ENCODE results near the gene OR2M4.
"Not testable (repeated sequence)": the region's sequence is repeated elsewhere in the genome, so short reads cannot be mapped to it uniquely, and the experiment has no call there.

Gene OR2M4, protein sequence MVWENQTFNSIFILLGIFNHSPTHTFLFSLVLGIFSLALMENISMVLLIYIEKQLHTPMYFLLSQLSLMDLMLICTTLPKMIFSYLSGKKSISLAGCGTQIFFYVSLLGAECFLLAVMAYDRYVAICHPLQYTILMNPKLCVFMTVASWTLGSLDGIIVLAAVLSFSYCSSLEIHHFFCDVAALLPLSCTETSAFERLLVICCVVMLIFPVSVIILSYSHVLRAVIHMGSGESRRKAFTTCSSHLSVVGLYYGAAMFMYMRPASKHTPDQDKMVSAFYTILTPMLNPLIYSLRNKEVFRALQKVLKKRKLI

DNA sequence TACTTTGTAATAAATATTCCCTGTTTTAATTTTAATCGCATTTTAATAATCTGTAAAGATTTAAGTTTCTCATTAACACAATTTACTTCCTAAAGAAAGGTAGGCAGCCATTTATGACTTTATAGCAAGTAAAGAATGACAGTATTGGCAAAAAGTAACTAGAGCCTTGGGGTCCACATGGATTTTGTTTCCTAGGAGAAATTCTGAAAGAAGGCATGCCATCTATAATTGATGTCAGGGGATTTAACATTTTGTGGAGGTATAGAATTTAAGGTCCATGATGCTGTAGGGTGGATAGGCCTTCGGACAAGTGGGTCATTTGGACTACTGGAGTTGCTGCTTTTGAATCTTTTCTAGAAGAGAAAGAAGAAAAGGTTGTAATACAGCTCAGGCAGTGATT lies at the start of gene OR2M4:
Gene OR2M4 (plus strand): TSS at position 301 of the 400 bp plus-strand sequence. CDS start 7,512 bp downstream, outside the sequence.
- DNase-seq (ENCODE audit: low read depth), result no peak

DNA sequence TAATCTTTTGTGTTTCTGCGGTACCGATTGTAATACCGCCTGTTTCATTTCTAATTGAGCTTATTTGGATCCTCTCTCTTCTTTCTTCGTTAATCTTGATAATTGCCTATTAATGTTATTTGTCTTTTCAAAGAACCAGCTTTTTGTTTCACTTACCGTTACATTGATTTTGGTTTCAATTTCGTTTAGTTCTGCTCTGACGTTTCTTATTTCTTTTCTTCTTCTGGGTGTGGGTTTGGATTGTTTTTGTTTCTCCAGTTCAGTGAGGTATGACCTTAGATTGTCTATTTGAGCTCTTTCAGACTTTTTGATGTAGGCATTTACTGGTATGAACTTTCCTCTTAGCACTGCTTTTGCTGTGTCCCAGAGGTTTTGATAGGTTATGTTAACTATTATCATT lies 47.2 kb upstream of the OR2M4 start:
- no peak for DNase-seq (ENCODE audit: low read depth)

DNA sequence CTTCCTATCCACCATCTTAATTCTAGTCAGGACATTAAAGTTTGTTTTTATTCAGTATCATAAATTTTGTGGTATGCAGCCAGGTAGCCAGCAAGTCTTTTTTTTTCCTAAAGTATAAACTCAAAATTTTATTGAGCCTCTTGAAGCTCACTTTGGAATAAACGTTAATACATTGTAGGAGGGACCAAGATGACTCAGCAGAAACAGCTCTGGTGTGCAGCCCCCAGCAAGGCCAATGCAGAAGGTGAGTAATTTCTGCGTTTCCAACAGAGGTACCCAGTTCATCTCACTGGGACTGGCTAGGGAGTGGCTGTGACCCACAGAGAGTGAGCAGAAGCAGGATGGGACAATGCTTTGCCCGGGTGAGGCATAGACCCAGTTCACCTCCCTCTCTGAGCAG lies 43.9 kb upstream of the OR2M4 start:
- DNase-seq (ENCODE audit: low read depth), result no peak

DNA sequence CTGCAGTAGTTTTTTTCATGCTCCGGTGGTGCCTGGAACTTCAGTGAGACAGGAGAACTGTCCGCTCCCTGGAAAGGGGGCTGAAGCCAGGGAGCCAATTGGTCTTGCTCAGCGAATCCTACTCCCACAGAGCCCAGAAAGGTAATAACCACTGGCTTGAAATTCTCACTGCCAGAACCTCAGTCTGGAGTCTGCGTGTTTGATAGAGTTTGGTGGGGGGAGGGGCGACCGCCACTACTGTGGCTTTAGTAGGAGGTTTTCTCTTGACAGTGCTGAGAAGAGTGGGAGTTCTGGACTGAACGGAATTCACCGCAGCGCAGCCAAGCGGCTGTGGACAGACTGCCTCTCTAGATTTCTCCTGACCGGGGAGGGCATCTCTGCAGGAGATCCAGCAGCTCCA lies 42.2 kb upstream of the OR2M4 start:
- DNase-seq (ENCODE audit: low read depth), result no peak

DNA sequence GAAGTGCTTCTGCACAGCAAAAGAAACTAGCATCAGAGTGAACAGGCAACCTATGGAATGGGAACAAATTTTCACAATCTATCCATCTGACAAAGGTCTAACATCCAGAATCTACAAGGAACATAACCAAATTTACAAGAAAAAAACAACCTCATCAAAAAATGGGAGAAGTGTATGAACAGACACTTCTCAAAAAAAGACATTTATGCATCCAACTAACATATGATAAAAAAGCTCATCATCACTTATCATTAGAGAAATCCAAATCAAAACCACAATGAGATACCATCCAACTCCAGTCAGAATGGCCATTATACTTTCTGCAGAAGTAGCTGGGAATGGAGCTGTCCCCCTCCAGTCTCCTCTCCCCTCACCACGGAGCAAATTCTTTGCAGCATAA lies 37.1 kb upstream of the OR2M4 start:
- DNase-seq (ENCODE audit: low read depth), result no peak

DNA sequence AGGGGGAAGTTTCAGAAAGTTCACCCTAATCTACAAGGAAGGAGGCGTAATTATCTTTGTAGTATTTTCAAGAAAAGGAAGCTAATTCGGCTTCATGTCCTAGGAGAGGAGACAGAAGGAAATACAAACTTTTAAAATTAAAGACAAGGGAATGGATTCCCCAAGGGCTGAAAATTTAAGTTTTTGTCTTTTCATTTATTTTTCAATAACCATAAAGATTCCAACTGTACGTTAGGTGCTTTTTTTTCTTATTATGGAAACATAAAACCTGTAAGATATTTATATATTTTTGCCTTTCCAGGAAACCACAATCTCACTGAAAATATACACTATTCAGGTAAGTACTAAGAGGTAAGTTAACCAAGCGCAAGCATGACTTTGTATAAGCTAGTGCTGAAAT lies 34.3 kb upstream of the OR2M4 start, which contains the start of gene OR2M3:
Gene OR2M3 (plus strand): TSS at position 301 of the 400 bp plus-strand sequence. CDS start 5,803 bp downstream, outside the sequence.
- no peak for DNase-seq (ENCODE audit: low read depth)

DNA sequence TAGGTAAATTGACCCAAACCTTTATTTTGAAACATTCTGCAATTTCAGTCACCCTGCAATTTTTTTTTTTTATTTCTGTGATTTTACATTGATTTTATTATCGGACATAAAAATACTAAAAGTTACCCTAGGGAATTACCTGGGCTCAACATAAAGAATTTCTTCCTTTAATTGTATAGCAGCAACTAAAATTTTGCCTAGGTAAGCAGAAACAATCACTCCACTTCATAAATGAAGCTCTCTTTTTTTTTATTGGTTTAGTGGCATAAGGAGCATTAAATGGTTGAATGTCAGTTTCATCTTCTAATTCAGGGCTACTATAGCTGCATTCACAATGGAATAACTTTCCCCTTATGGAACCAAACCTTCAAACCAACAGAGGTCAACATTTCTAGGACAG lies 15.3 kb upstream of the OR2M4 start:
- DNase-seq (ENCODE audit: low read depth), result no peak

DNA sequence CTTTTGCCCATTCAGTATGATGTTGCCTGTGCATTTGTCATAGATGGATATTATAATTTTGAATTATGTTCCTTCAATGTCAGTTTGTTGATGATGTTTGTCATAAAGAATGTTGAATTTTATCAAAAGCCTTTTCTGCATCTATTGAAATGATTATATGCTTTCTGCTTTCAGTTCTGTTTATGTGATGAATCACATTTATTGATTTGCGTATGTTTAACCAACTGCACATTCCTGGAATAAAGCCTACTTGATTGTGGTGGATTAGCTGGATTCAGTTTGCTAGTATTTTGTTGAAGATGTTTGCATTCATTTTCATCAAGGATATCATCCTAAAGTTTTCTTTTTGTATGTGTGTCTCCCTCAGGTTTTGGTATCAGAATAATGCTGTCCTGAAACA lies 5.7 kb upstream of the OR2M4 start:
- DNase-seq (ENCODE audit: low read depth), result no peak

DNA sequence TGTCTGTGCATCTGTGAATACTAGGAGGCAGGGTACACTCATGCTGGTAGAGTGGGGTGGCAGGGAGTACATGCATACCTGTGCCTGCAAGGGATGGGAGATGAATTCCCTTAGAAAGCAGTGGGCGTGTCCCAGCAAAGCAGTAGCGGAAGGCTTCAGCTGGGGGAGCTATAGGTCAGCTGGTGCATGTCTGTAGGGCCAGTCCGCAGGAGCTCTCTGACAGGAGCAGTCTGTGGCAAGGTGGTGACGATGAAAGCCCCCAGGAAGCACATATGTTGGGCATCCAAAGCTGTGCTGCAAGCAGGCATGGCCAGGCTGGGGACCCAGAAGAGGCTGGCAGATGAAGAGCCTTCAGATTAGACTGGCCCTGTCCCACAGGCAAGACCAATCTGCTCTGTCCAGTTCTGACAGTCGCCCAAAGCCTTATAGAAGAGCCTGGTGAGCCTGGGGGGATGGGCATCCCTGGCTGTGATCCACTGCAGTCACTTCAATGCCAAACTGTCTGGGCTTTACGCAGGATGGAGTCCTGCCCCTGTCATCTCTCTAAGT lies 1.8 kb upstream of the OR2M4 start:
- no peak for DNase-seq (ENCODE audit: low read depth)

DNA sequence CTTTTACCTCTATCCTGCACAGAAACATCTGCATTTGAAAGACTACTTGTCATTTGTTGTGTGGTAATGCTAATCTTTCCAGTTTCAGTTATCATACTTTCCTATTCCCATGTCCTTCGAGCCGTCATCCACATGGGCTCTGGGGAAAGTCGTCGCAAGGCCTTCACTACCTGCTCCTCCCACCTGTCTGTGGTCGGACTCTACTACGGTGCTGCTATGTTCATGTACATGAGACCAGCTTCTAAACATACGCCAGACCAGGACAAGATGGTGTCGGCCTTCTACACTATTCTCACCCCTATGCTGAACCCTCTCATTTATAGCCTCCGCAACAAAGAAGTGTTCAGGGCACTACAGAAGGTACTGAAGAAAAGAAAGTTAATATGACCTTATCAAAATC lies 8.3 kb downstream of the OR2M4 start:
- no peak for DNase-seq (ENCODE audit: low read depth)

DNA sequence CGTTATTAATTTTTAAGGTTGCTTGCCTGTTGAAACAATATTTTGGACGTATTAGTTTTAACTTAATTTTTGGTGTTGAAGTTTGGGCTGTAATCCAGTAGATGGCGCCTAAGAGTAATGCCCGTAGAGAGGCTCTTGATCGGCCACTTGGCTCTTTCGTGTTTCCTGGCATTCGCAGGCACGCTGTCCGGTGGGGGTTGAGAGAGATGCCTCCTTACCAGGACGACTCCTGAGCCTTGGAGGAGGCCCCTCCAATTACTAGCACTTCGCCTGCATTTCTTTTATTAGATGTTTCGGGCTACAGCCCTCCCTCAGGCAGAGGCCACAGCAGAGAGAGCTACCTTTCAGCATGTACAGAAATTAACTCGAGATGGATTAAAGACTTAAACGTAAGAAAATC lies 12.0 kb downstream of the OR2M4 start:
- DNase-seq (ENCODE audit: low read depth), result peak; percentile 17

DNA sequence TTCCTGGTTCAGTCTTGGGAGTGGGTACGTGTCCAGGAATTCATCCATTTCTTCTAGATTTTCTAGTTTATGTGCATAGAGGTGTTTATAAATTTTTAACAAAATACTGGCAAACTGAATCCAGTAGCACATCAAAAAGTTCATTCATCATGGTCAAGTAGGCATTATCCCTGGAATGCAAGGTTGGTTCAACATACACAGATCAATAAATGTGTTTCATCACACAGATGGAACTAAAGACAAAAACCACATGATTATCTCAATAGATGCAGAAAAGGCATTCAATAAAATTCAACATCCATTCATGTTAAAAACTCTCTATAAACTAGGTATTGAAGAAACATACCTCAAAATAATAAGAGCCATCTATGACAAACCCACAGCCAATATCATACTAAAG lies 28.1 kb downstream of the OR2M4 start:
- DNase-seq (ENCODE audit: low read depth), result not testable (repeated sequence)

DNA sequence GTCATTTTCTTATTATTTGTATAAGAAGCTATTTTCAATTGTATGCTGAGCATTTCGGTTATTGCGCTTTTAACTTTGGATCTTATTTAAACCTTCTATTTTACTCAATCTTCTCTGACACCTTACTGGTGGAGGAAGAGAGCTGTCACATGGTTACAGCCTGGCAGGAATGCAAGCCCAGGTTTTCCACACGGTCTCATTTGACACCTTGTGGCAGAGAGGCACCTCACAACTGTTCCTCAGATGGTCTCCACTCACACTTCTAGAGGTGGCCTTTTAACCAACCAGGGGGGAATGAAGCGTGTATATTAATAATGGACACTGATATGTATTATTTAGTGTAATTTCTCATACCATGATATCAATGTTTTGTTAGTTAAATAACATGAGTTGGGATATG lies 37.0 kb downstream of the OR2M4 start:
- DNase-seq (ENCODE audit: low read depth), result no peak

DNA sequence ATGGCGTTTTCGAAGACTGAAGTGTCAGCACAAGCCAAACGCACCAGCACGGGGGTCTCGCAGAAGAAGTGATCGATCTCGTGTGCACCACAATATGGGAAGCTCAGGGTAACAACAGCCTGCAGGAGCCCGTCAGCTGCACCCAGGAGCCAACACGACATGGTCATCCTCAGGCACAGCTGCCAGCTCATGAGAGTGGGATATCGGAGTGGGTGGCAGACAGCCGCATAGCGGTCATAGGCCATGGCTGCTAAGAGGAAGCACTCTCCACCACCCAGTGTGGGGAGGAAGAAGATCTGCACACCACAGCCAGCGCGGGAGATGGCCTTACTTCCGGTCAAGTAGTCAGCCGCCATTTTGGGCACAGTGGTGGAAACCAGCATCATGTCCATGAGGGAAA lies 42.0 kb downstream of the OR2M4 start:
- not testable (repeated sequence) for DNase-seq (ENCODE audit: low read depth)

DNA sequence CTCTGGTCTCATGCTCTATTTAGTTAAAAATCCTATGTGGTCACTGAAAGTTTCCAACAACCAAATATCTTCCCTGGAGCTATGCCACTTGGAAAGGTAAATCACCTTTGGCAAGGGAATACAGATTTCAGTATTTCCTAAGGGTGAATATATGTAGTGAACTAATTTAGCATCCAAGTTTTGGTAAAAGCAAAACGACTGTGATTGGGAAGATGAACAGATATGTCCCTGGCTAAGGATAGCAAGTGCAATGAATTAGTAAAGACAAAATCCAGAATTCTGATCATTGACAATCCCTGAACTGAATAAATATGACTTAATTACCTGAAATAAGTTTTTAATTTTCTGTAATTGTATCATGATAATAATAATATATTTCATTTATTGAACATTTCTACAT lies 46.7 kb downstream of the OR2M4 start, which contains the start of gene OR2T33:
Gene OR2T33 (minus strand): TSS at position 101 of the 400 bp plus-strand sequence. CDS start 4,162 bp downstream, outside the sequence.
- DNase-seq (ENCODE audit: low read depth), result no peak

DNA sequence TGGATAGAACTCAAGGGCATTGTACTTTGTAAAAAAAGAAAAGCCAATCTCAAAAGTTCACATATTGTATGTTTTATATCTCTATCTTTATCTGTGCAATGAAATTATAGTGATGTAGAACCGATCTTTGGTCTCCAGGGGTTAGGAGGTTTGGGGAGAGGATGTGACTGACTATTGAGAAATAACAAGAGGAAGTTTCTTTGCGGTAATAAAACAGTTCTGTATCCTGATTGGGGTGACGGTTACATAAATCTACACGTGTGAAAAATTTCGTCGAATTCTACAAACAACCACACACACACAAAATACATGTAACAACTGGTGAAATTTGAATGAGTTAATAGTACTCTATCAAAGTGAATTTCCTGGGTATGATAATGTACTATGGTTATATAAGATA lies 57.2 kb downstream of the OR2M4 start:
- DNase-seq (ENCODE audit: low read depth), result no peak

Data from iris pigment epithelial cell (primary cell).